SU-DHL-6 (cell line): Measurements from ENCODE around the gene KCND3.
A peak's percentile ranks its signal among the peaks of the same experiment; 100 is the strongest.

Experiments used
- H2AFZ ChIP-seq: fragments of 200-600 bp; sonication (generic); 2 replicates; pipeline ENCODE4 v1.6.1; 2014; ENCODE audit warnings: low read depth, mild to moderate bottlenecking, moderate library complexity, mixed read lengths, antibody characterized with exemption, low read length; ENCODE audit not compliant: severe bottlenecking
- H3F3A ChIP-seq: fragments of 200-600 bp; shearing (Covaris generic); 2 replicates; pipeline ENCODE4 v1.6.0; 2016; ENCODE audit warnings: antibody characterized with exemption, mild to moderate bottlenecking; ENCODE audit not compliant: insufficient read depth
- H3K27ac ChIP-seq: fragments of 200-600 bp; sonication (generic); 2 replicates; pipeline ENCODE4 v1.5.1; 2016; ENCODE audit warnings: low read depth, mild to moderate bottlenecking, low read length, moderate library complexity, mixed read lengths
- H3K27me3 ChIP-seq: fragments of 200-600 bp; sonication (generic), shearing (Covaris generic); 2 replicates; pipeline ENCODE4 v1.6.0; 2014; ENCODE audit warnings: mild to moderate bottlenecking, low read length
- H3K36me3 ChIP-seq: fragments of 200-600 bp; sonication (generic); 2 replicates; pipeline ENCODE4 v1.6.1; 2014; ENCODE audit warnings: mild to moderate bottlenecking, low read length, mixed read lengths
- H3K4me2 ChIP-seq: fragments of 300-600, 200-600 bp; shearing (Covaris generic), sonication (generic); 2 replicates; pipeline ENCODE4 v1.6.0; 2014; ENCODE audit warnings: low read length, low read depth, mild to moderate bottlenecking; ENCODE audit not compliant: poor library complexity, severe bottlenecking
- H3K4me3 ChIP-seq: fragments of 200-600 bp; sonication (generic); 2 replicates; pipeline ENCODE4 v1.5.1; 2014; ENCODE audit warnings: antibody characterized with exemption, low read length, mild to moderate bottlenecking, mixed read lengths; ENCODE audit not compliant: insufficient read depth, poor library complexity, severe bottlenecking
- H3K79me2 ChIP-seq: fragments of 200-600 bp; sonication (generic); 2 replicates; pipeline ENCODE4 v1.6.1; 2014; ENCODE audit warnings: mild to moderate bottlenecking, low read length, moderate library complexity; ENCODE audit not compliant: insufficient read depth
- H3K9ac ChIP-seq: fragments of 200-600 bp; sonication (generic); 2 replicates; pipeline ENCODE4 v1.7.0; 2014; ENCODE audit warnings: mild to moderate bottlenecking, low read length
- H3K9me2 ChIP-seq: fragments of 200-600 bp; sonication (generic); replicated peaks from 2 replicates; pipeline ENCODE4 v1.6.1; 2014; ENCODE audit warnings: low read length; ENCODE audit not compliant: insufficient read depth
- H3K9me3 ChIP-seq: fragments of 200-600 bp; sonication (generic); 2 replicates; pipeline ENCODE4 v1.6.1; 2014; ENCODE audit warnings: low read length, mixed read lengths; ENCODE audit not compliant: insufficient read depth
- H4K20me1 ChIP-seq: fragments of 200-600 bp; sonication (generic); 2 replicates; pipeline ENCODE4 v1.6.1; 2014; ENCODE audit warnings: low read depth, mild to moderate bottlenecking, antibody characterized with exemption, low read length, moderate library complexity, mixed read lengths
- EZH2phosphoT487 ChIP-seq: fragments of 200-600 bp; sonication (generic), shearing (Covaris generic); conservative IDR thresholded peaks from 2 replicates; pipeline ENCODE4 v1.6.1; 2018; ENCODE audit warnings: mild to moderate bottlenecking, antibody characterized with exemption, low read length, moderate library complexity, mixed read lengths
- TF ChIP-seq, protein P1 (sequence below): fragments of 200-600 bp; sonication (generic); IDR thresholded peaks from one replicate; pipeline ENCODE4 v1.5.1; 2017; ENCODE audit warnings: antibody characterized with exemption, mild to moderate bottlenecking, low read length, moderate library complexity; ENCODE audit not compliant: insufficient read depth, poor library complexity, severe bottlenecking

KCND3 gene

DNA sequence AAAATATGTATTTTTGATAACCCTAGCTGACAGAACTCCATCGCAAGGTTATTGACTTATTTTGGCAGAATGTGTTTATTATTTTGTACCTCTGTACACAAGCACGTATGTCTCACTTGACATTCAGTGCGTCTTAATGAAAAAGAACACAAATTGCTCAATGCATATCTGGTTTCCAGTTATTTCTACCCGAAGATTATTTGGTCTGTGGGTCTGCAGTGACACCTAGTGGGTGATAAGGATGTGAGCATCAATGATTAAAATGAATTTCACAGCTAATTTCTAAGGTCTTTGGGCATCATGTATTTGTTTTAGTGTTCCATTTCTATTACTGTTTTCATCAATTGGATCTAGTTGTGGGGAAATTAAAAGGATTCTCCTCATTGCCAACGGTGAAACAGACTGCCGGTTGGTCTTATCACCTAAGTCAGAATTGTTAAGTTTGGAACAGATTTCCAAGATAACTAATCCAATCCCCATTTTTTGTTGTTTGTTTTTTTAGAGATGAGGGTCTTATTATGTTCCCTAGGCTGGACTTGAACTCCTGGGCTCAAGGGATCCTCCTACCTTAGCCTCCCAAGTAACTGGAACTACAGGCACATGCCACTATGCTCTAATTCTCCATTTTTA, 219.8 kb downstream of the KCND3 start:
- H3F3A ChIP-seq: peaks cover 16% of the 10 kb centered on the region
- no peaks in the 10 kb centered on the region; the same call in 1 of the 2 replicates for H4K20me1 ChIP-seq
- no peak for TF ChIP-seq EZH2phosphoT487
- TF ChIP-seq, protein P1, sequence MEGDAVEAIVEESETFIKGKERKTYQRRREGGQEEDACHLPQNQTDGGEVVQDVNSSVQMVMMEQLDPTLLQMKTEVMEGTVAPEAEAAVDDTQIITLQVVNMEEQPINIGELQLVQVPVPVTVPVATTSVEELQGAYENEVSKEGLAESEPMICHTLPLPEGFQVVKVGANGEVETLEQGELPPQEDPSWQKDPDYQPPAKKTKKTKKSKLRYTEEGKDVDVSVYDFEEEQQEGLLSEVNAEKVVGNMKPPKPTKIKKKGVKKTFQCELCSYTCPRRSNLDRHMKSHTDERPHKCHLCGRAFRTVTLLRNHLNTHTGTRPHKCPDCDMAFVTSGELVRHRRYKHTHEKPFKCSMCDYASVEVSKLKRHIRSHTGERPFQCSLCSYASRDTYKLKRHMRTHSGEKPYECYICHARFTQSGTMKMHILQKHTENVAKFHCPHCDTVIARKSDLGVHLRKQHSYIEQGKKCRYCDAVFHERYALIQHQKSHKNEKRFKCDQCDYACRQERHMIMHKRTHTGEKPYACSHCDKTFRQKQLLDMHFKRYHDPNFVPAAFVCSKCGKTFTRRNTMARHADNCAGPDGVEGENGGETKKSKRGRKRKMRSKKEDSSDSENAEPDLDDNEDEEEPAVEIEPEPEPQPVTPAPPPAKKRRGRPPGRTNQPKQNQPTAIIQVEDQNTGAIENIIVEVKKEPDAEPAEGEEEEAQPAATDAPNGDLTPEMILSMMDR: peak; percentile 68
- H3K27me3 ChIP-seq: no peaks in the 10 kb centered on the region
- no peak overlapping the region for H3K4me3 ChIP-seq
- no peak overlapping the region for H2AFZ ChIP-seq
- H3K79me2 ChIP-seq: 0 out of 2 replicates have a peak, but pooled peaks cover 13% of the 10 kb centered on the region
- H3K36me3 ChIP-seq: peaks cover 18% of the 10 kb centered on the region; the same call in 1 of the 2 replicates
- no peak overlapping the region for H3K4me2 ChIP-seq
- no peak overlapping the region for H3K9ac ChIP-seq
- H3K9me3 ChIP-seq: no peaks in the 10 kb centered on the region
- no peaks in the 10 kb centered on the region for H3K9me2 ChIP-seq
- H3K27ac ChIP-seq: no peak overlapping the region

DNA sequence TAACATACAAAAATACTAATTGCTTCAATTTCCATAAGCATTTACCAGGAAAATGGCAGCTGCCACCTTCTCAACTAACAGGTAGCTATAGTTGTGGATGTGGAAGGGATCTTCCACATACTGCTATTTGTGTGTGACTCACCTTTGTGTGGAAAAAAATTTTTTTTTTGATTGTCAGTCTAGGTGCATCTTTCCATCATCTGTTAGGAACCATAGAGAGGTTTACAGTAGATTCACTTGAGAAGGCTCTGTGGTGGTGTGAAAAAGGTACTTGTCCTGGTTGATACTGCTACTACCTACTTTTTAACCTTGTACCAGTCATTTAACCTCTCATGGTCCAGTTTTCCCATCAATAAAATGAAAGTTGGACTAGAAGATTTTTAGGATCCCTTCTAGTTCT, 220.8 kb downstream of the KCND3 start:
- H3K9ac ChIP-seq: no peak overlapping the region
- TF ChIP-seq, protein P1: no peak

DNA sequence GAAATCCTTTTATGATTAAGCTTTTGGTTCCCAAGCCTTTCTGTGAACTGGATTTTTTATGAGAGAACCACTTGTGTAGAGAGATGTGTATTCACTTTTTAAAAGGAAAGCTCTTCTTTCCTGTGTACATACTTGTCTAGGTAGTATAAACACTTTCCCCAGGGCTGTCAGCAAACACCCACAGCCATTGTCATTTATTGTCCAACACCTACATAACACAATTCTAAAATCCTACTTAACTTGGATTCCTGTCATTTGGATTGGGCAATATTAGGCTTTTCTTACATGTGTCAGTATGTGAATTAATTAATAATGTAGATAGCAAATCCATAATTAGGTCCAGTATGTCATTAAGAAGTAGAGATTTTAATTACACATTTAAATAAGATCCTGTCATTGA, 221.4 kb downstream of the KCND3 start:
- Histone ChIP-seq H3K27me3 (no peaks in the 10 kb centered on the region), H3K9me2 (no peaks in the 10 kb centered on the region), H3K36me3 (peaks cover 28% of the 10 kb centered on the region; the same call in 1 of the 2 replicates), H3K9me3 (no peaks in the 10 kb centered on the region), H3F3A (peaks cover 20% of the 10 kb centered on the region), H2AFZ (no peak overlapping the region), H3K4me3 (no peak overlapping the region), H3K27ac (no peak overlapping the region), H3K4me2 (no peak overlapping the region), H4K20me1 (no peaks in the 10 kb centered on the region; the same call in 1 of the 2 replicates), H3K79me2 (0 out of 2 replicates have a peak, but pooled peaks cover 13% of the 10 kb centered on the region), H3K9ac (no peak overlapping the region)
- TF ChIP-seq EZH2phosphoT487: no peak
- TF ChIP-seq, protein P1: no peak

More for the DNA sequence above, 220.8 kb downstream of the KCND3 start:
- H3K27me3 ChIP-seq: no peaks in the 10 kb centered on the region
- H3K27ac ChIP-seq: no peak overlapping the region
- H3K36me3 ChIP-seq: peaks cover 26% of the 10 kb centered on the region; the same call in 1 of the 2 replicates
- H3K79me2 ChIP-seq: 0 out of 2 replicates have a peak, but pooled peaks cover 13% of the 10 kb centered on the region
- H3K9me3 ChIP-seq: no peaks in the 10 kb centered on the region
- H3F3A ChIP-seq: peaks cover 20% of the 10 kb centered on the region
- no peaks in the 10 kb centered on the region for H3K9me2 ChIP-seq
- no peaks in the 10 kb centered on the region; the same call in 1 of the 2 replicates for H4K20me1 ChIP-seq
- H3K4me3 ChIP-seq: no peak overlapping the region
- no peak overlapping the region for H2AFZ ChIP-seq
- no peak overlapping the region for H3K4me2 ChIP-seq
